ENCODE data around the gene PCGF1. TPM values are rescaled to one million over a fixed set of nuclear protein-coding genes. Genes with fewer than 3 reads are reported as not detected.
A peak's percentile ranks its signal among the peaks of the same experiment; 100 is the strongest.

PCGF1 gene
- total and polyA plus RNA-seq, 2 of the 13 experiments (the other 11 are each of a cell fraction or from before 2014, with no cell fraction given): 20.4 to 22.6 TPM

DNA sequence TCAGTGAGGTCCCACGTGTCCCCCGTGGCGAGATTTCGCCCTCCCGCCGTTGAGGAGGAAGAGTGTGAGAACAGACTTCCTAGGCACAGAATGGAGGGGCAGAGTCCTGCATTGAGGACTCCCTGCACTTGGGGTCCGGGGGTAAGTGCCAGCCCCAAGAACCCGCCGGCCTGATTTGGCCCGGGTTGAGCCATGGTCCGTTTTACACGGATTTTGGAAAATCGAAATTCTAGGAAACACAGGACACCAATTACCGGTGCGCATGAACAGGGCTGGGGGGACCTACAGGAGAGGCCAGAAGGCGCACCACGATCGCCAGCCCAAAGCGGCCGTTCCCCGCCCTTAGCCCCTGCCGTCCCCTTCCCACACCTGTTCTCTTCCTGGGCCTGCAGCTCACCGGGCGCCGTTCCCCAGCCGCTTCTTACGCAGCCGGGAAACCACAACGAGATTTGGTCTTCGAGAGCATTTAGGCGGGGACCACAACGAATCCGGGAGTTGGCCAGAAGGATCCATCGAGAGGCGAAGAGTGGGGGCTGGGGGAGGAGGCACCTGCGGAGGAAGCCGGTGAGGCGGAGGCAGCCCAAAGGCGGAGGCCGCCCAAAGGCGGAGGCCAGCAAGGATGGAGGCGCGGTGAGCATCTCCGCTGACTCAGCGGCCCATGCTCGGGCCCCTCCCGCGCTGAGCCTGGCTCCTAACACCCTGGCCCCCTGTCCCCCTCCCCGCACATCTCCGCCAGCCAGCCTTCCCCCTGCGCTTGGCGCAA lies 6.3 kb upstream of the PCGF1 start (continued):
- TF ChIP-seq, protein P1, sequence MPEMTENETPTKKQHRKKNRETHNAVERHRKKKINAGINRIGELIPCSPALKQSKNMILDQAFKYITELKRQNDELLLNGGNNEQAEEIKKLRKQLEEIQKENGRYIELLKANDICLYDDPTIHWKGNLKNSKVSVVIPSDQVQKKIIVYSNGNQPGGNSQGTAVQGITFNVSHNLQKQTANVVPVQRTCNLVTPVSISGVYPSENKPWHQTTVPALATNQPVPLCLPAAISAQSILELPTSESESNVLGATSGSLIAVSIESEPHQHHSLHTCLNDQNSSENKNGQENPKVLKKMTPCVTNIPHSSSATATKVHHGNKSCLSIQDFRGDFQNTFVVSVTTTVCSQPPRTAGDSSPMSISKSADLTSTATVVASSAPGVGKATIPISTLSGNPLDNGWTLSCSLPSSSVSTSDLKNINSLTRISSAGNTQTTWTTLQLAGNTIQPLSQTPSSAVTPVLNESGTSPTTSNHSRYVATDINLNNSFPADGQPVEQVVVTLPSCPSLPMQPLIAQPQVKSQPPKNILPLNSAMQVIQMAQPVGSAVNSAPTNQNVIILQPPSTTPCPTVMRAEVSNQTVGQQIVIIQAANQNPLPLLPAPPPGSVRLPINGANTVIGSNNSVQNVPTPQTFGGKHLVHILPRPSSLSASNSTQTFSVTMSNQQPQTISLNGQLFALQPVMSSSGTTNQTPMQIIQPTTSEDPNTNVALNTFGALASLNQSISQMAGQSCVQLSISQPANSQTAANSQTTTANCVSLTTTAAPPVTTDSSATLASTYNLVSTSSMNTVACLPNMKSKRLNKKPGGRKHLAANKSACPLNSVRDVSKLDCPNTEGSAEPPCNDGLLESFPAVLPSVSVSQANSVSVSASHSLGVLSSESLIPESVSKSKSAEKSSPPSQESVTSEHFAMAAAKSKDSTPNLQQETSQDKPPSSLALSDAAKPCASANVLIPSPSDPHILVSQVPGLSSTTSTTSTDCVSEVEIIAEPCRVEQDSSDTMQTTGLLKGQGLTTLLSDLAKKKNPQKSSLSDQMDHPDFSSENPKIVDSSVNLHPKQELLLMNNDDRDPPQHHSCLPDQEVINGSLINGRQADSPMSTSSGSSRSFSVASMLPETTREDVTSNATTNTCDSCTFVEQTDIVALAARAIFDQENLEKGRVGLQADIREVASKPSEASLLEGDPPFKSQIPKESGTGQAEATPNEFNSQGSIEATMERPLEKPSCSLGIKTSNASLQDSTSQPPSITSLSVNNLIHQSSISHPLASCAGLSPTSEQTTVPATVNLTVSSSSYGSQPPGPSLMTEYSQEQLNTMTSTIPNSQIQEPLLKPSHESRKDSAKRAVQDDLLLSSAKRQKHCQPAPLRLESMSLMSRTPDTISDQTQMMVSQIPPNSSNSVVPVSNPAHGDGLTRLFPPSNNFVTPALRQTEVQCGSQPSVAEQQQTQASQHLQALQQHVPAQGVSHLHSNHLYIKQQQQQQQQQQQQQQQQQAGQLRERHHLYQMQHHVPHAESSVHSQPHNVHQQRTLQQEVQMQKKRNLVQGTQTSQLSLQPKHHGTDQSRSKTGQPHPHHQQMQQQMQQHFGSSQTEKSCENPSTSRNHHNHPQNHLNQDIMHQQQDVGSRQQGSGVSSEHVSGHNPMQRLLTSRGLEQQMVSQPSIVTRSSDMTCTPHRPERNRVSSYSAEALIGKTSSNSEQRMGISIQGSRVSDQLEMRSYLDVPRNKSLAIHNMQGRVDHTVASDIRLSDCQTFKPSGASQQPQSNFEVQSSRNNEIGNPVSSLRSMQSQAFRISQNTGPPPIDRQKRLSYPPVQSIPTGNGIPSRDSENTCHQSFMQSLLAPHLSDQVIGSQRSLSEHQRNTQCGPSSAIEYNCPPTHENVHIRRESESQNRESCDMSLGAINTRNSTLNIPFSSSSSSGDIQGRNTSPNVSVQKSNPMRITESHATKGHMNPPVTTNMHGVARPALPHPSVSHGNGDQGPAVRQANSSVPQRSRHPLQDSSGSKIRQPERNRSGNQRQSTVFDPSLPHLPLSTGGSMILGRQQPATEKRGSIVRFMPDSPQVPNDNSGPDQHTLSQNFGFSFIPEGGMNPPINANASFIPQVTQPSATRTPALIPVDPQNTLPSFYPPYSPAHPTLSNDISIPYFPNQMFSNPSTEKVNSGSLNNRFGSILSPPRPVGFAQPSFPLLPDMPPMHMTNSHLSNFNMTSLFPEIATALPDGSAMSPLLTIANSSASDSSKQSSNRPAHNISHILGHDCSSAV (CRISPR knock-in tag; IDR thresholded peaks at IDR 0.05; ENCODE audit: borderline replicate concordance): no peak
- TF ChIP-seq SP1 (IDR thresholded peaks at IDR 0.05) (no peak), SP1 (CRISPR knock-in tag; IDR thresholded peaks at IDR 0.05) (peak; percentile 12; the same call in 1 of the 2 replicates), ATRX (CRISPR knock-in tag; IDR thresholded peaks at IDR 0.05; ENCODE audit: borderline replicate concordance) (no peak), LCORL (IDR thresholded peaks at IDR 0.05) (no peak), LCORL (CRISPR knock-in tag; IDR thresholded peaks at IDR 0.05) (0 out of 2 replicates have a peak, but pooled peaks have one; percentile 5), RXRA (CRISPR knock-in tag; IDR thresholded peaks at IDR 0.05) (peak; percentile 25; the same call in 1 of the 2 replicates), ZNF589 (CRISPR knock-in tag; conservative IDR thresholded peaks at IDR 0.05) (0 out of 2 replicates have a peak, but pooled peaks have one; percentile 35), KDM4B (CRISPR knock-in tag; IDR thresholded peaks at IDR 0.05) (0 out of 2 replicates have a peak, but pooled peaks have one; percentile 0), NCOA2 (CRISPR knock-in tag; IDR thresholded peaks at IDR 0.05) (0 out of 2 replicates have a peak, but pooled peaks have one; percentile 2), MAZ (IDR thresholded peaks at IDR 0.05; ENCODE audit: borderline replicate concordance, low read depth, low read length) (no peak), MAZ (CRISPR knock-in tag; IDR thresholded peaks at IDR 0.05; ENCODE audit: low read depth) (0 out of 2 replicates have a peak, but pooled peaks have one; percentile 2), ZNF225 (CRISPR knock-in tag; IDR thresholded peaks at IDR 0.05) (0 out of 2 replicates have a peak, but pooled peaks have one; percentile 10), SAFB2 (CRISPR knock-in tag; IDR thresholded peaks at IDR 0.05; ENCODE audit: borderline replicate concordance, low read depth) (0 out of 2 replicates have a peak, but pooled peaks have one; percentile 36), AGO1 (IDR thresholded peaks at IDR 0.05; ENCODE audit: low read depth, low read length, poor library complexity, severe bottlenecking) (peak; percentile 6), NFRKB (IDR thresholded peaks at IDR 0.05) (no peak), CCDC6 (CRISPR knock-in tag; IDR thresholded peaks at IDR 0.05) (peak; percentile 48; the same call in 1 of the 2 replicates), TAF15 (IDR thresholded peaks at IDR 0.05; ENCODE audit: low read depth, low read length, poor library complexity, severe bottlenecking) (no peak)
- TF ChIP-seq, protein P2, sequence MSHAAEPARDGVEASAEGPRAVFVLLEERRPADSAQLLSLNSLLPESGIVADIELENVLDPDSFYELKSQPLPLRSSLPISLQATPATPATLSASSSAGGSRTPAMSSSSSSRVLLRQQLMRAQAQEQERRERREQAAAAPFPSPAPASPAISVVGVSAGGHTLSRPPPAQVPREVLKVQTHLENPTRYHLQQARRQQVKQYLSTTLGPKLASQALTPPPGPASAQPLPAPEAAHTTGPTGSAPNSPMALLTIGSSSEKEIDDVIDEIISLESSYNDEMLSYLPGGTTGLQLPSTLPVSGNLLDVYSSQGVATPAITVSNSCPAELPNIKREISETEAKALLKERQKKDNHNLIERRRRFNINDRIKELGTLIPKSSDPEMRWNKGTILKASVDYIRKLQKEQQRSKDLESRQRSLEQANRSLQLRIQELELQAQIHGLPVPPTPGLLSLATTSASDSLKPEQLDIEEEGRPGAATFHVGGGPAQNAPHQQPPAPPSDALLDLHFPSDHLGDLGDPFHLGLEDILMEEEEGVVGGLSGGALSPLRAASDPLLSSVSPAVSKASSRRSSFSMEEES (CRISPR knock-in tag; IDR thresholded peaks at IDR 0.05): 0 out of 2 replicates have a peak, but pooled peaks have one; percentile 12
- TF ChIP-seq, protein P3, sequence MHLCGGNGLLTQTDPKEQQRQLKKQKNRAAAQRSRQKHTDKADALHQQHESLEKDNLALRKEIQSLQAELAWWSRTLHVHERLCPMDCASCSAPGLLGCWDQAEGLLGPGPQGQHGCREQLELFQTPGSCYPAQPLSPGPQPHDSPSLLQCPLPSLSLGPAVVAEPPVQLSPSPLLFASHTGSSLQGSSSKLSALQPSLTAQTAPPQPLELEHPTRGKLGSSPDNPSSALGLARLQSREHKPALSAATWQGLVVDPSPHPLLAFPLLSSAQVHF (CRISPR knock-in tag; IDR thresholded peaks at IDR 0.05): 0 out of 2 replicates have a peak, but pooled peaks have one; percentile 63
